ENCODE results near the gene WWC2. TPM values are rescaled to one million over a fixed set of nuclear protein-coding genes. Genes with fewer than 3 reads are reported as not detected.
"Not testable (repeated sequence)": the region's sequence is repeated elsewhere in the genome, so short reads cannot be mapped to it uniquely, and the experiment has no call there.

The WWC2 gene
- total RNA-seq, 1 donor: 1.1 TPM

GRCh38 chr4:183099537-183100297 lies 660 bp downstream of the WWC2 start:
- DNase-seq (ENCODE audit: low read depth in 2 of 3, low spot score in 2 of 3): peak in 2 of 3 donors; percentile 40 to 44

GRCh38 chr4:183100298-183100599 lies 1.2 kb downstream of the WWC2 start:
- DNase-seq (ENCODE audit: low read depth in 2 of 3, low spot score in 2 of 3): no peak

- no peak for DNase-seq (ENCODE audit: low read depth in 2 of 3, low spot score in 2 of 3)
Observed at GRCh38 chr4:183100827-183101226, 1.8 kb downstream of the WWC2 start.

GRCh38 chr4:183101956-183102480 lies 3.0 kb downstream of the WWC2 start:
- DNase-seq (ENCODE audit: low read depth in 2 of 3, low spot score in 2 of 3): no peak

GRCh38 chr4:183105092-183105491 lies 6.0 kb downstream of the WWC2 start:
- no peak for DNase-seq (ENCODE audit: low read depth in 2 of 3, low spot score in 2 of 3)

GRCh38 chr4:183106839-183107238 lies 7.8 kb downstream of the WWC2 start:
- no peak for DNase-seq (ENCODE audit: low read depth in 2 of 3, low spot score in 2 of 3)

- DNase-seq (ENCODE audit: low read depth in 2 of 3, low spot score in 2 of 3): no peak
Observed at GRCh38 chr4:183107891-183108459, 8.9 kb downstream of the WWC2 start.

- no peak for DNase-seq (ENCODE audit: low read depth in 2 of 3, low spot score in 2 of 3)
Observed at GRCh38 chr4:183110244-183110643, 11.2 kb downstream of the WWC2 start.

- no peak for DNase-seq (ENCODE audit: low read depth in 2 of 3, low spot score in 2 of 3)
Observed at GRCh38 chr4:183111452-183111885, 12.4 kb downstream of the WWC2 start.

GRCh38 chr4:183118141-183118540 lies 19.1 kb downstream of the WWC2 start:
- no peak for DNase-seq (ENCODE audit: low read depth in 2 of 3, low spot score in 2 of 3)

- no peak for DNase-seq (ENCODE audit: low read depth in 2 of 3, low spot score in 2 of 3)
Observed at GRCh38 chr4:183118585-183118984, 19.5 kb downstream of the WWC2 start.

- not testable (repeated sequence) for DNase-seq (ENCODE audit: low read depth in 2 of 3, low spot score in 2 of 3)
Observed at GRCh38 chr4:183121660-183122059, 22.6 kb downstream of the WWC2 start.

GRCh38 chr4:183124228-183124627 lies 25.2 kb downstream of the WWC2 start:
- DNase-seq (ENCODE audit: low read depth in 2 of 3, low spot score in 2 of 3): no peak

GRCh38 chr4:183124865-183125264 lies 25.8 kb downstream of the WWC2 start:
- no peak for DNase-seq (ENCODE audit: low read depth in 2 of 3, low spot score in 2 of 3)

GRCh38 chr4:183129125-183129524 lies 30.1 kb downstream of the WWC2 start:
- DNase-seq (ENCODE audit: low read depth in 2 of 3, low spot score in 2 of 3): no peak

GRCh38 chr4:183129675-183130074 lies 30.6 kb downstream of the WWC2 start:
- DNase-seq (ENCODE audit: low read depth in 2 of 3, low spot score in 2 of 3): no peak

- no peak for DNase-seq (ENCODE audit: low read depth in 2 of 3, low spot score in 2 of 3)
Observed at GRCh38 chr4:183130328-183131155, 31.5 kb downstream of the WWC2 start.

- no peak for DNase-seq (ENCODE audit: low read depth in 2 of 3, low spot score in 2 of 3)
Observed at GRCh38 chr4:183132081-183132480, 33.0 kb downstream of the WWC2 start.

- no peak for DNase-seq (ENCODE audit: low read depth in 2 of 3, low spot score in 2 of 3)
Observed at GRCh38 chr4:183132865-183133264, 33.8 kb downstream of the WWC2 start.

- no peak for DNase-seq (ENCODE audit: low read depth in 2 of 3, low spot score in 2 of 3)
Observed at GRCh38 chr4:183136855-183137254, 37.8 kb downstream of the WWC2 start.

GRCh38 chr4:183139058-183139750 lies 40.1 kb downstream of the WWC2 start:
- DNase-seq (ENCODE audit: low read depth in 2 of 3, low spot score in 2 of 3): peak in 1 of 3 donors; percentile 16
